ENCODE results near the gene CAMK1D.

DNA sequence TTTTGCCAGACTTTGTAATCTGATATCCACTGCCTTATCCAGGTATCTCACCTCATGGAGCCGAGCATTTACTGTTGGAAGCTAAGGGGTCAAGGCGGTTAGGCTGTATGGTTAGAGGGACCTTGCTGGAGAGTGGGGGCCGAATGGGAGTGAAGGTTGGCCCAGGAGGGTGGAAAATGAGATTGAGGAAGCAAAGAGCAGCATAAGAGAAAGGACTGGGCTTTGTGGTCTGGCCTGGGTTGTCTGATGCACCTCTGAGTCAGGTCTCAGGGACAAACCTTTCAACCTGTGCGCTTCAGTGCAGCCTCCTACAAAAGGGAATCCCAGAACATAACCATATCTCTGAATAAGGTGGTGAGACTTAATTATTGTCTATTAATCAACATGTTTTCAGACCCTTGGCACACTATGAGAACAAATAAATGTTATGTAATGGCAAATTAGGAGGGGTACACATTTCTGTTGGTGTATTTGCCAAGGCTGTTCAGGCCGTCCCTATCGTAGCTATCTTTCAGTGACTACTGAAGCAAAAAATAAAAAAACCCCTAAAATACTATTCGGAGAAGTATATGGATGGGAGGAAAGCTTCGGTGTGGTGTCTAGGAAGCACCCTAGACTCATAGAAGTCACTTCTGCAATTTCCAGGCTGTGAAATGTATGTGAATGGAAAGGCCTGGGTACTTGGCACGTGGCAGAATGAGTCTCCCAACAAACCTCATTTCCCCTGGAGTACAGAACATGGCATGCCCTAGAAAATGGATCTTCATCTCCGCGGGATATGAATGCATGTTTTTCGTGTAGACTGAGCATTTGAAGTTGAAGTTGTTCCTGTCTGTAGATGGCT lies 4.3 kb downstream of the CAMK1D start:
- TF ChIP-seq GATA2 (IDR thresholded peaks at IDR 0.05; ENCODE audit: insufficient read depth, insufficient read length, low read depth, low read length): no peak
- TF ChIP-seq JUN (IDR thresholded peaks at IDR 0.05; ENCODE audit: borderline replicate concordance, insufficient read depth, insufficient read length, low read depth): no peak
- no peak for TF ChIP-seq POLR2AphosphoS5 (IDR thresholded peaks at IDR 0.05; ENCODE audit: insufficient read depth, low read depth, low read length)
- no peak for TF ChIP-seq CTCF (IDR thresholded peaks at IDR 0.05; ENCODE audit: extremely low read depth in 1 of 2, insufficient read depth in 1 of 2, low read depth in 1 of 2, low read length in 2 of 2)
- no peak for TF ChIP-seq EZH2 (IDR thresholded peaks at IDR 0.05; ENCODE audit: borderline replicate concordance, low read depth, low read length, severe bottlenecking)
- no peak for TF ChIP-seq POLR2A (IDR thresholded peaks at IDR 0.05; ENCODE audit: low read depth, low read length)
- TF ChIP-seq, protein P1, sequence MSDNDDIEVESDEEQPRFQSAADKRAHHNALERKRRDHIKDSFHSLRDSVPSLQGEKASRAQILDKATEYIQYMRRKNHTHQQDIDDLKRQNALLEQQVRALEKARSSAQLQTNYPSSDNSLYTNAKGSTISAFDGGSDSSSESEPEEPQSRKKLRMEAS (IDR thresholded peaks at IDR 0.05; ENCODE audit: insufficient read depth, insufficient read length): no peak
- no peak for TF ChIP-seq FOS (IDR thresholded peaks at IDR 0.05; ENCODE audit: borderline replicate concordance, insufficient read depth, low read length)
- no peak for TF ChIP-seq MYC (IDR thresholded peaks at IDR 0.05; ENCODE audit: low read depth, low read length)

Data from endothelial cell of umbilical vein (primary cell).